COLO668 (cell line): ENCODE data around the gene ZEB1.
"Not testable (repeated sequence)": the region's sequence is repeated elsewhere in the genome, so short reads cannot be mapped to it uniquely, and the experiment has no call there.

Experiments
- DNase-seq: peaks from one replicate; lab custom pipeline; 2025; ENCODE audit not compliant: unreplicated experiment; lab: John Stamatoyannopoulos, UW

ZEB1 gene

DNA sequence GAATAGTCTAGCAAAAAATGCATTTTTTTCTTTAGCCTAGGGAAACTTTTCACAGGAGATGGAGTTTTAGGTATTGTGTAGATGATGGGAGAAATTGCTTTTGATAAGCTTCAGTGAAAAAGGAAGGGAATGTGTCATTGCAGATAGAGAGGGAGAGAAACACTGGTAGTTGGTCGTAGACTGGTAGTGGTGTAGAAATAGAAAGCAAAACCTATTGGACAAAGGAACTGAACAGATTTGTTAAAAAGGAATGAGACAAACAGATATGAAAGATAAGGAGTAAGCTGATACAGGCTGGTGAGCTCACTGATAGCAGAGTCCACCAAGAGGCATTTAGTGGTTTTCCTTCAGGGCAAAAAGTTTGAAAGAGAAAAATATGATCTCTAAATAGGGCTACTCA is 94.3 kb downstream of the ZEB1 start:
- no peak for DNase-seq

DNA sequence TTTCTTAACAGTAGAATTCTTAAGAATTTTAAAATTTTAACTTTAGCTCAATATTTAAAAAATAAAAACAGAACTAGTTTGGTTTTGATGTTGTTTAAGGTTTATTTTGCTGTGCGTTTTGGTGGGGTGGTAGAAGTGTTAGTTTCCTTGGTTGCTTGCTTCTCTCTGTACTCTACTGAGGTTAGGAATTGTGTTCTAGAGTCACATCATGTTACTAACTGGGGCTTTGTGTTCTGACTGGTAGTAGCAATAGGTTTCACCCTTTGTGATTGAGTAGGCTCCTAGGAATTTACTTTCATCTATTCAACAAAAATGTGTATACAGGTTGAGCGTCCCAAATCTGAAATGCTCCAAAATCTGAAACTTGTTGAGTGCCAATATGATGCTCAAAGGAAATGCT is 99.5 kb downstream of the ZEB1 start:
- DNase-seq: no peak

DNA sequence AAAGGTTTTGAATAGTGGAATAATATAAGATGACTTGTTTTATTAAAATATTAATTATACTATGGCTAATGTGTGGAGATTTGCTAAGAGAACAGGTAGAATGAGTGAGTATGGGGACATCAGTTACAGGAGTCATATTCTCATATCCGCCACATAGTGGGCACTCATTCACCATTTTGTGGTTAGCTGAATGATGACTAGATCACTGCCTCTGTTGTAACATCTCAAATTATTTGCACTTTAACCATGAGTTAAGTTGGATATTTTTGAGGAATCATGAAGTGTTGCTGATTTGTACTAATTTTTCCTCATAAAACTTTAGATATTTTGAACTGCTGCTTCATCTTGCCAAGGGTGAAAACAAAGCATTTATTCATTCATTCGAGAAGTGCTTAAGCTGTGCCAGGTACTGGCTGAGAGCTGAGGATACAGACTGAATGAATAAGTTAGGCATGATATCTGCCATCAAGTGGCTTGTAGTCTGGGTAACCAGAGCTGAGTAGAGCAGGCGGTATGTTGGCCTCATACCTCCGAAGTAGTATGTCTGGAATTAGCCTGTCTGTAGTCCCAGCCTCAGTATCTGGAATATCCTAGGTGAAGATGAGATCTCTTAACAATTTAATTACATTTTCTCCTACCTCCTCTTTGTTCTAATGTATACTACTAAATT is 100.5 kb downstream of the ZEB1 start:
- no peak for DNase-seq

DNA sequence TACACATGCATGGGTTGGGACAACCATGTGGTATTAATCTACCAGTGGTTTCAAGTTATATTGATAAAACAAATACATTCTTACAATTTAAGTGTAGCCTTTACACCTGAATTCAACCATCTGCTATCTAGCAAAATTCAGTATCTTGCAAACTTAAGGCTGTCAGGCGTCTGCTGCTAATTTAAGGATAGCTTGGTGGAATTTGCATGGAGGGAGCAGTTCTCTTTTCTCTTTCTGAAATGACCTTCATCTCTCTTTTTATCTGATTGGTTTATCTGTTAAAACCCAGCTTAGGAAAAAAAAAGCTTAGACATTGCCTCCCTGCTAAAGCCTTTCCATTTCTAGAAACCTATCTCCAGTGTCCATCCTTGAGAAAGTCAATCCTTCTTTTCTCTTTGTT is 102.3 kb downstream of the ZEB1 start:
- DNase-seq: no peak

DNA sequence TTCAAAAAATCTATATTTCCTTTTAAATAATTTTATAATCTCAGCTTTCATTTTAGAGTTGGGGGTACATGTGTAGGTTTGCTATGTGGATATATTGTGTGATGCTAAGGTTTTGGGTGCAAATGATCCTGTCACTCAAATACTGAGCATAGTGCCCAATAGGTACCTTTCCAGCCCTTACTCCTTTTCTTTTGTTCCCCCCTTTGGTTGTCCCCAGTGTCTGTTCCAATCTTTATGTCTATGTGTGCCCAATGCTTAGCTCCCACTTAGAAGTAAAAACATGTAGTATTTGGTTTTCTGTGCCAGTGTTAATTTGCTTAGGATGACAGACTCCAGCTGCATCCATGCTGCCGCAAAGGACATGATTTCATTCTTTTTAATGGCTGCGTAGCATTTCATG is 103.6 kb downstream of the ZEB1 start:
- DNase-seq: no peak

DNA sequence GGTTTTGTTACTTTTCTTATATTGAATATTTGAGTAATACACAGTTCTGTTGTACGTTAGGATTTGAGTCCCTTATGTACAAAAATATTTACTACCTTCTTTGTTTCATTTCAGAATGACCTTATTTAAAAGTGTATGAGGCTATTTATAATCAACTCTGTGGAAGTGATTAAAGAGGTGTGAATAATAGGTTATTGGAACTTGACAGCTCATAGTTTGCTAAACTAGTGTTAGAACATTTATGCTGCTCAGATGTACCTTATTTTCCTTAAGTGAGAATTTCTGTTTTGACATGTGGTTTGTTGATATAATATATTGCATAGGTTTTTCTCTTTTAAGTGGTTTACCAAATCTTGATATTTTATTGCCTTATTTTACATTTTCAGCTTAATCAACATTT is 105.5 kb downstream of the ZEB1 start:
- DNase-seq: no peak

DNA sequence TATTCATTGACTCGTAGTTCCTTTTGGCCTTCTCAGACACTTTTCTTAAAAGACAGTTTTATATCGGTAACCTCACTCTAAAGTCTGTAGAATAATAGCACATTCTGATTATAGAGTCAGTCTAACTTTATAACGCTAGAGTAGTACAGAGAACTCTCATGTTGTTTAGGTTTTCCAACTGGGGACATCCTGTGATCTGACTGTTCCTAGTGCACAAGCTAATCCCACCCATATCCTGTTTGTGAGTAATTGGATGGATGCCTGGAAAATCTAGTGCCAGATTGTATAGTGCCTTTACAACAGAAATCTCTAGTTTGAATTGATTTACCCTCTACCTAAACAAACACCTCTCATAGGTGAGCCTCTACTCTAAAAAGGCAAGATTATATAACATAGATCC is 107.4 kb downstream of the ZEB1 start:
- DNase-seq: no peak

DNA sequence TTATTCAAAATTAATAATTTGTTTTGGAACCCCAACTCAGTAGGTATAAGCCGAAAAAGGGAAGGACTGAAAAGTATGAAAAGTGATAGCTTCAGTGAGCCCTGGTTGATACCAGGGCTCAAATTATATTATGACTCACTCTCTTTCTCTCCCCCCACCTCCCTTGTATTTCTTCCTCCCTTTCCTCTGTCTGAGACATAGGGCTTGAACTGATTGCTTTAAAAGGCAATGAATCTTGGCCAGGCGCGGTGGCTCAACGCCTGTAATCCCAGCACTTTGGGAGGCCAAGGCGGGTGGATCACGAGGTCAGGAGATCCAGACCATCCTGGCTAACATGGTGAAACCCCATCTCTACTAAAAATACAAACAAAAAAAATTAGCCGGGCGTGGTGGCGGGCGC is 108.3 kb downstream of the ZEB1 start:
- DNase-seq: not testable (repeated sequence)

DNA sequence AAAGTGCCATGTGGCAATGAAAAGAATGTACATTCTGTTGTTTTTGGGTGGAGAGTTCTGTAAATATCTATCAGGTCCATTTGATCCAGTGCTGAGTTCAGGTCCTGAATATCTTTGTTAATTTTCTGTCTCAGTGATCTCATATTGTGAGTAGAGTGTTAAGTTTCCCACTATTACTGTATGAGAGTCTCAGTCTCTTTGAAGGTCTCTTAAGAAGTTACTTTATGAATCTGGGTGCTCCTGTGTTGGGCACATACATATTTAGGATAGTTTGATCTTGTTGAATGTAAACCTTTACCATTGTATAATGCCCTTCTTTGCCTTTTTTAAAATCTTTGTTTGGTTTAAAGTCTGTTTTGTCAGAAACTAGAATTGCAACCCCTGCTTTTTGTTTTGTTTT is 109.5 kb downstream of the ZEB1 start:
- DNase-seq: not testable (repeated sequence)

DNA sequence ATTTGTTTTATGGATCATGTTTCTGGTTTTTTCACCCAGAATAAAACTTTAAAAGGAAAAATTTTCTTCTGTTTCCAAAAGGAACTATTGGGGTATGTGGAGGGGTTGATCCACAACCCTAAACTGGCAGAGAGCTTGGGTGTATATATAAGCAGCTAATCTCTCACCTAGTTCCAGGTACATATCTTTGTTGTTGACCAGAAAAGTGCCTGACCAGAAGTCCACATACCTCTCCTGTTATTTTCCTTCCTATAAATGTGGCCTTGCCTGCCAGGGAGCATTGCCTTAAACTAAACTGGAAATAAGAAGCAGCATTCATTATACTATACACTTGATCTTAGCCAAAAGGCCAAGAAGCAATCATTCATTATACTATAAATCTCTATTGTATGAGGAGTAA is 112.0 kb downstream of the ZEB1 start:
- no peak for DNase-seq

DNA sequence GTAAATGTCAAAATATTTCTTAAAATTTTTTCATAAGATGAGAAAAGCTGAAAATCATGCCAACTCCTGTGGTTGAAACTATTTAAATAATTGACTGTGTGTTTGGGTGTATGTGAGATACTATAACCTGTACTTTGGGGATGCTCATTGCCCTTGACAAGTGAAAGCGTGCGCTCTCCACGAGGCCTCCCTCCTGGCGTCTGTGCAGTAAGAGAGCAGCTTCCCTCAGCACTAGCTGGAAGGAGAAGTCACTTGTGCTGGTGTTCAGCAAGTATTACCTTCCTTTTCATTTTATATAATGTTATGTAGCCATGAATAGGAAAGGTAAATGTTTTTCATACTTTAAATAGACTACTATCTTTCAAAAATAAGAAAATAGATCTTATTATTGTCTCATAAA is 118.9 kb downstream of the ZEB1 start:
- DNase-seq: no peak

DNA sequence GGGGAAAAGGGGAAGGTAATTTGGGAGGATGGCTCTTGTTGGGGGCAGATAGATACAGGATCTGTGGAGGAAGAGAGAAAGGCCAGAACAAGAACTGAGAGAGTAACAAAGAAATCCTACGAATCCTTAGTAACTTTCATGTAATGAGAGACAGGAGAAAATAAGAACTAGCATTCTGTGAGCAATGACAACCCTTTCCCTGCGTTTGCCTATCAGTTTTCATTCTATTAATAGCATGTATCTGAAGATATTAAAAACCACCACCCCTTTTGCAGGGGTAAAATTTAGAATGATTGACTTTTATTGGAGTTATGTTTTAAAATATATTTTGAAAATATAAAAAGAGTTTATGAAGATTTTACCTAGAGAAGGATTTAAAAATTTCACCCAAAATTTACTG is 132.8 kb downstream of the ZEB1 start:
- DNase-seq: no peak

DNA sequence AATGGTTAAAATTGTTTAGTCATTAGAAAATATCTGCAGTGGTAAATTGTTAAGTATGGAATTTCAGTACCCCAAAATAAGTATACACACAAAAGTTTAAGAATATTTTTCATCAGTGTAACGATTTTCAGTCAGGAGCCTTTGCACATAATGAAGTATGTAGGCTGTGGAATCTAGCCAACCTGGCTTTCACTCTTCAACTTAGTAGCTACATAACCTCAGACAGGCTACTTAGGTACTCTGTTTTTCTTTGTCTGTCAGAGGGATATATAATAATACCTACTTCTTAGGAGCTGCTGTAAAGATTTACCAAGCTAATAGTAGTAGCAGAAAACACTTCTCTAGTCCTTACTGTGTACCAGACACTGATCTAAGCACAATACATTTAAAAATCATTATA is 137.5 kb downstream of the ZEB1 start:
- DNase-seq: no peak

DNA sequence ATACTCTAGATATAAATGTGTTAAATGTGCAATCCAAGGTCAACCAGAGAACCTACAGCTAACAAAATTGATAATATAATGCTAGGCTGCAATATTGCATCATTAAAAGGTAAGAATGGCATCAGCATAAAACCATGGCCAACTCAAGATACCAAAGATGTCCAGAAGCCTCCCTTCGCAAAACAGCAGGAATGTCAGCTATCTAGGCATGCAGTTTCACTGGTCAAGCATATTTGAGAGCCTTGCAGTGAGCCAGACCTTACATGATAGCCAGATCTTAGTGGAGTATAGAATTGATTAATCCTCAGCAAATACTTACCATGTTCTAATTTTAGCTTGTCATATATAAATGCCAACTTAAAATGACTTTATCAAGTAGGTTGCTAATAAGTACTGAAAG is 138.8 kb downstream of the ZEB1 start:
- DNase-seq: no peak

DNA sequence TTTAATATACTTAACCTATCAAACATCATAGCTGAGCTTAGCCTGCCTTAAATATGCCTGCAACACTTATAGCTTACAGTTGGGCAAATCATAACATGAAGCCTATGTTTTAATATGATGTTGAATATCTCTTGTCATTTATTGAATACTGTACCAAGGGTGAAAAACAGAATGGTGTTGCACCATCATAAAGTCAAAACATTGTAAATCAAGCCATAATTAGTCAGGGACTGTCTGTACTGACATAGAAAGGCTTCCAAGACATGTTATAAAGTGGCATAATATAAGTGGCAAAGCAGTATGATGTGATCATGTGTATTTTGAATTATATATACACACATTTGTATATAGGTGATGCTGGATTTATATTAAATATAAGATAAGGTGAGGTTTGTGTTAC is 140.0 kb downstream of the ZEB1 start:
- DNase-seq: no peak

DNA sequence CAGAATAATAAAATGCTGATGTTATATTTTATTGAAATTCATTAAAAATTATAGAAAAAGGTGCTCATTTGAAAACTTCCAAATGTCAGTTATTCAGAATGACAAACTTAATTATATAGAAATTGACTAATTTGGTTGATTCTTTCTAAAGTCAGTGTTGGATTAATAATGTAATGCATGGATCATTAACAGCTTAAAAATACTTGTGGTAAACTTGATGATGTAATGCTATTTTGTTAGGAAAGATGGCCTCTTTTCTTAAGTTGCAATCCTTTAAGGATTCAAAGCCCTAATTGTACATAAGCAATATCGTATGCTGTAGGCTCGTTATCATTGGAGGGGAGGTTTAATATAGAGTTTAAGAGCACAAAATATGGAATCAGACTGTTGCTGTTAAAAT is 141.2 kb downstream of the ZEB1 start:
- DNase-seq: no peak

DNA sequence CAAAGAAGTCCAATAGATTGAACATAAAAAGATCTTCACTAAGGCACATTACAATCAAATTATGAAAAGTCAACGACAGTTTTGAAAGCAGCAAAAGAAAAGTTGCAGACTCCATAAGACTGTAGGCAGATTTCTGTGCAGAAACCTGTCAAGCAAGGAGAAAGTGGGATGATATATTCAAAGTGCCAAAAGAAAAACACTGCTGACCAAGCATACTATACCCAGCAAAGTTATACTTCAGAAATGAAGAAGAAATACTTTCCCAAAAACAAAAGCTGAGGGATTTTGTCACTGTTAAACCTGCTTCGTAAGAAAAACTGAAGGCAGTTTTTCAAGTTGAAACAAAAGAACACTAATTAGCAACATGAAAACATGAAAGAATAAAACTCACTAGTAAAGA is 145.5 kb downstream of the ZEB1 start:
- DNase-seq: no peak

DNA sequence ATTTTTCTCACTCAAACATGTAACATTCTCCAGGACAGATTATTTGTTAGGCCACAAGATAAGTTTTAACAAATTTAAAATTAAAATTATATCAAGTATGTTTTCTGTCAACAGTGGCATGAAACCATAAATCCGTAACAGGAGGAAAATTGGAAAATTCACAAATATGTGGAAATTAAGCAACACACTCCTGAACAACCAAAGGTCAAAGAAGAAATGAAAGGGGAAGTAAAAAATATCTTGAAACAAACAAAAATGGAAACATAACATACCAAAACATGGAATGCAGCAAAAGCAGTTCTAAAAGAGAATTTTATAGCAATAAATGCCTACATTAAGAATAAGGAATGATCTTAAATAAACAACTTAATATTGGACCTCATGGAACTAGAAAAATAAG is 147.3 kb downstream of the ZEB1 start:
- DNase-seq: no peak

DNA sequence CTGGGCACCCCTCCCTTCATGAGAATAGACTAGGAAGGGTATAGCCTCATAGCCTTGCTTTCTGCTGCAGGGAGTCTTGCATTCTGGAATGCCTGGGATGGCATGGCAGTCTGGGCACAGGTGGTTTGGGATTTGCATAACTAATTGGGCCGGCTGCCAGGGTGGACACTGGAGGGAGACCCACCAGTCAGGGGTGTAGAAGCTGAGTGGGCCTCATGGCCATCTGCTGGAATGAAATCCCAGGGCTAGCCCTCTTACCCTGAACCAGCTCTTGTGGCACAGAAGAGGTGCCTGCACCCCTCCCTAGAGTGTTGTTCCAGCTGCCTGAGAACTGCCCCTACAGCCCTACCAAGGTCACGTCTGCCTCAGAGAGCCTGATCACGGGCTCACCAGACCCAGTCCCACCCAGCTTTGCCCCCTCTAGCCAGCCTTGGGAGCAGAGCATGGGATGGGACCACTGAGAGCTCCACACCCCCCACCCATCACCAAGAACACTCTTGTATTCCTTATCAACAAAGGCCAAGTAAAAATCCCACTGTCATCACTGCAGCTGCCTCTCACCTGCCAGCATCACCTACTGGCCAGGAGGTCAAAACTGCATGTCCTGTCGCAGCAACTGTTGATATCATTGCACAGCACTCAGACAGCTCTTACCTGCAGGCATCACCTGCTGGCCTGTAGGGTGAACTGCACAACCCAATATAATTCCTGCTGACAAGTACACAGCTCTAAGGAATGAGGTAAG is 148.9 kb downstream of the ZEB1 start:
- peak; percentile 16 for DNase-seq

DNA sequence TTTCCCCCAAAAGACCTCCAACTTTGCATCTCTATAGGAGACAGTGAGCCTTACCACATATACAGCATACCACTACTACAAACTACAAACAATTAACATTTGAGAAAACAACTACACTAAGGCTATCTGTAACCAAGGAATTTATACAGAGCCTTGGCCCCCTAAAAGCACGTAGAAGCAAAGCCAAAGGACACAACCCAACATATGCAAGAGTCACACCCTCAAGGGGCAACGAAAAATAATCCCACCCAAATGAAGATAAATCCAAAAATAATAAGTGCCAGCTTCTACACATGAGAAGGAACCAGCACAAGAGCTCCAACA is 149.5 kb downstream of the ZEB1 start:
- DNase-seq: no peak

DNA sequence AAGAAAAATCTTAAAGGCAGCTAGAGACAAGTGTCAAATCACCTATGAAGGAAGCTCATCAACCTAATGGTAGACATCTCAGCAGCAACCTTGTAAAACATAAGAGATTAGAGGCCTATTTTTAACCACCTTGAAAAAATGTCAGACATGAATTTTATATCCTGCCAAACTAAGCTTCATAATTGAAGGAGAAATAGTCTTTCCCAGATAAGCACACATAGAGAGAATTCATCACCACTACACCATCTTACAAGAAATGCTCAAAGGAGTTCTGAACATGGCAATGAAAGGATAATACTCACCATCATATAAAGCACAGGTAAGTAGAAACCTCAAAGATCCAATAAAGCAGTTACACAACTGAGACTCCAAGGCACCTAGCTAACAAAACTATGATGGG is 156.5 kb downstream of the ZEB1 start:
- no peak for DNase-seq

DNA sequence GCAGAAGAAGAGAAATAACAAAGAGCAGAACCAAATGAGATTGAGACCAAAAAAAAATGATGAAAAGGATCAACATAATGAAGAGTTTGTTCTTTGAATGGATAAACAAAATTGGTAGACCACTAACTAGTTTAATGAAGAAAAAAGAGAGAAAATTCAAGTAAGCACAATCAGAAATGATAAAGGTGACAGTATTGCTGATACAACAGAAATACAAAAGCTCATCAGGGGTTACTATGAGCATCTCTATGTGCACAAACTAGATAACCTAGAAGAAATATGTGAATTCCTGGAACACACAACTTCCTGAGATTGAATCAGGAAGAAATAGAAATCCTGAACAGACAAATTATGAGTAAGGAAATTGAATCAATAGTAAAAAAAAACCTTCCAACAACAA is 157.1 kb downstream of the ZEB1 start:
- DNase-seq: no peak

DNA sequence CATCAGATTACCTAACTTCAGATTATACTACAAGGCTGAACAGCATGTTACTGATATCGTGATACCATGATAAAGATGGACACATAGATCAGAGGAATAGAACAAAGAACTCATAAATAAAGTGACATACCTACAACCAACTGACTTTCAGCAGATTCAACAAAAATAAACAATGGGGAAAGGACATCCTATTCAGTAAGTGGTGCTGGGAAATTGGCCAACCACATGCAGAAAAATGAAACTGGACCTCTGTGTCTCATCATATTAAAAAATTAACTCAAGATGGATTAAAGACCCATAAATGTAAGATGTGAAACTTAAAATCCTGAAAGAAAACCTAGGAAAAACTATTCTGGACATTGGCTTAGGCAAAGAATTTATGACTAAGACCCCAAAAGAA is 158.6 kb downstream of the ZEB1 start:
- no peak for DNase-seq
